ENCODE results near the gene MAPK8. TPM values are rescaled to one million over a fixed set of nuclear protein-coding genes. Genes with fewer than 3 reads are reported as not detected.

MAPK8 gene
- total RNA-seq, 4 donors from 2014 or later, result 29.7 to 126 (median 67.8) TPM

- Histone ChIP-seq H3K27ac (no peak overlapping the region), H3K27me3 (peaks cover 19% of the 10 kb centered on the region), H3K9me3 (no peaks in the 10 kb centered on the region), H3K4me3 (no peak overlapping the region), H3K36me3 (no peaks in the 10 kb centered on the region), H3K4me1 (no peaks in the 10 kb centered on the region)
- 80 to 94% methylated on average over 1 to 3 of the region's 3 CpGs for WGBS, 2 donors (ENCODE audit: low coverage in 1 of 2)
- intact Hi-C loops (cut with DNase I; ENCODE audit: low total_unique reads) (no loop called here), in situ Hi-C loops (cut with MboI; ENCODE audit: low pct_ligation_motif_present in 1 of 4, low pct_unique_long_range_greater_than_20kb in 1 of 4, low sequenced_read_pairs in 3 of 4) (no loop called here)
- DNase-seq, result no peak
- TF ChIP-seq POLR2A (IDR thresholded peaks at IDR 0.05) (no peak), CTCF (IDR thresholded peaks at IDR 0.05) (no peak), POLR2AphosphoS5 (IDR thresholded peaks at IDR 0.05) (no peak), EP300 (IDR thresholded peaks at IDR 0.05; ENCODE audit: low read depth) (no peak)
Measured at GRCh38 chr10:48468866-48469511, 162.5 kb downstream of the MAPK8 start.

- 68% methylated on average over 4 of the region's 4 CpGs; no CpG with 5 or more reads in 1 of the 2 donors for WGBS, 2 donors (ENCODE audit: low coverage in 1 of 2)
- in situ Hi-C loops (cut with MboI; ENCODE audit: low pct_ligation_motif_present in 1 of 4, low pct_unique_long_range_greater_than_20kb in 1 of 4, low sequenced_read_pairs in 3 of 4), result no loop called here
- DNase-seq, result no peak
- TF ChIP-seq CTCF (IDR thresholded peaks at IDR 0.05), result no peak
- no peak for TF ChIP-seq POLR2AphosphoS5 (IDR thresholded peaks at IDR 0.05)
- TF ChIP-seq POLR2A (IDR thresholded peaks at IDR 0.05), result no peak
- no peak for TF ChIP-seq EP300 (IDR thresholded peaks at IDR 0.05; ENCODE audit: low read depth)
- Histone ChIP-seq H3K27ac (no peak overlapping the region), H3K27me3 (peaks cover 19% of the 10 kb centered on the region), H3K4me3 (no peak overlapping the region), H3K9me3 (no peaks in the 10 kb centered on the region), H3K36me3 (no peaks in the 10 kb centered on the region), H3K4me1 (no peaks in the 10 kb centered on the region)
- intact Hi-C loops (cut with DNase I; ENCODE audit: low total_unique reads), result no loop called here
Measured at GRCh38 chr10:48469516-48470020, 163.1 kb downstream of the MAPK8 start.

- no peaks in the 10 kb centered on the region for H3K9me3 ChIP-seq
- no peak for DNase-seq
- intact Hi-C loops (cut with DNase I; ENCODE audit: low total_unique reads), result no loop called here
- no peak overlapping the region for H3K27ac ChIP-seq
- H3K36me3 ChIP-seq, result no peaks in the 10 kb centered on the region
- in situ Hi-C loops (cut with MboI; ENCODE audit: low pct_ligation_motif_present in 1 of 4, low pct_unique_long_range_greater_than_20kb in 1 of 4, low sequenced_read_pairs in 3 of 4), result no loop called here
- TF ChIP-seq EP300 (IDR thresholded peaks at IDR 0.05; ENCODE audit: low read depth), result no peak
- TF ChIP-seq POLR2A (IDR thresholded peaks at IDR 0.05), result no peak
- no peak for TF ChIP-seq POLR2AphosphoS5 (IDR thresholded peaks at IDR 0.05)
- TF ChIP-seq CTCF (IDR thresholded peaks at IDR 0.05), result no peak
- H3K27me3 ChIP-seq, result peaks cover 19% of the 10 kb centered on the region
- H3K4me3 ChIP-seq, result no peak overlapping the region
- no peaks in the 10 kb centered on the region for H3K4me1 ChIP-seq
- WGBS, 2 donors (ENCODE audit: low coverage in 1 of 2), result 45 to 63% methylated on average over 2 to 5 of the region's 5 CpGs
Measured at GRCh38 chr10:48470115-48470892, 163.8 kb downstream of the MAPK8 start.

All from transverse colon (tissue), 4 donors.